GM21528 (cell line): ENCODE results near the gene CRLF2.
"Not testable (repeated sequence)": the region's sequence is repeated elsewhere in the genome, so short reads cannot be mapped to it uniquely, and the experiment has no call there.

Source experiments
- ATAC-seq: cut with Tn5 transposase; IDR thresholded peaks from one replicate; pipeline ENCODE4 v1.9.1; 2021; ENCODE audit warnings: mild to moderate bottlenecking, moderate library complexity; ENCODE audit not compliant: unreplicated experiment, low FRiP score

Gene CRLF2

DNA sequence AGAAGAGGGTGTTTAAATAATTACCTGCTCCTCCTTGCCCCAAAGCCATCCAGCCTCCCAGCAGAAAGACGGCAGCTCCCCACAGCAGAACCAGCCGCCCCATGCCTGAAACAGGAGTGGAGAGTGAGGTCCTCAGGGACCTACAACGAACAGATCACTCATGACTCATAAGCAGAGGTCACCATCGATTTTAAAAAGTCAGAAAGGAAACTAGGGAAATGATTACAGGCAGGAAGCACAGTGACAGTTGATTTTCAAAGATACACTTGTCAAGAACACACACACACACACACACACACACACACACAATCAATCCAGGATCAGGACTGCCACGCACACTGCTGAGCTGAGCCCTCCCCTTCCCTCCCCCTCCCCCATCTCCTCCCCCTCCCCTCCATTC lies at the start of gene CRLF2:
TSS of gene CRLF2 (minus strand) at position 118 of the 400 bp plus-strand sequence. CDS start at position 103, 15 bp downstream.
- no peak for ATAC-seq

DNA sequence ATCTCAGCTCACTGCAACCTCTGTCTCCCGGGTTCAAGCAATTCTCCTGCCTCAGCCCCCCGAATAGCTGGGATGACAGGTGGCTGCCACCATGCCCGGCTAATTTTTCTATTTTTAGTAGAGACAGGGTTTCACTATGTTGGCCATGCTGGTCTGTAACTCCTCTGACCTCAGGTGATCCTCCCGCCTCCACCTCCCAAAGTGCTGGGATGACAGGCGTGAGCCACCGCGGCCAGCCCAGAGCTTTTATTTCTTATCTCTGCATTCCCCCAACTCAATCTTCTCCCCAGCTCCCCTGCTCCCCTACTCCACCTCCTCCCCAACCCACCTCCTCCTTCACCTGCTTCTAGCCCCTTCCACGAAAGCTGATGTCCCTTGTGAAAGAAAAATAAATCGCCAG lies 49.3 kb upstream of the CRLF2 start:
- ATAC-seq: not testable (repeated sequence)

- ATAC-seq: no peak
Observed at GRCh38 chrX:1261285-1261684, 48.8 kb upstream of the CRLF2 start.

DNA sequence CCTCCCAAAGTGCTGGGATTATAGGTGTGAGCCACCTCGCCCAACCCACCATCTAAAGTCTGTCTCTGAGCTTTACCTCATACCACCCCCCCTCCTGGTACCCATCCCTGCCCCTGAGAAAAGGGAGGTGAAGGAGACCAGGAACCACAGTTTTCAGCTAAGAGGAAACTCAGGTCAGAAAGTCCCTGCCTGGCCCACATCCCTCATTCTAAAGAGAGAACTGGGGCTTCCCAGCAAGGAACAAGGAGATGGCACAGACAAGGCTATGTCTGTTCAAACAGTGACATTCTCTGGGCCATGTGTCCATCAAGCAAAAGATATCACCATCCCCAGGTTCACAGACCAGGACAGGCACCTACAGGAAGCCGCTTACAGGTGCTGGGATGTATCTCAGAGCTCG lies 40.4 kb upstream of the CRLF2 start:
- ATAC-seq: no peak

DNA sequence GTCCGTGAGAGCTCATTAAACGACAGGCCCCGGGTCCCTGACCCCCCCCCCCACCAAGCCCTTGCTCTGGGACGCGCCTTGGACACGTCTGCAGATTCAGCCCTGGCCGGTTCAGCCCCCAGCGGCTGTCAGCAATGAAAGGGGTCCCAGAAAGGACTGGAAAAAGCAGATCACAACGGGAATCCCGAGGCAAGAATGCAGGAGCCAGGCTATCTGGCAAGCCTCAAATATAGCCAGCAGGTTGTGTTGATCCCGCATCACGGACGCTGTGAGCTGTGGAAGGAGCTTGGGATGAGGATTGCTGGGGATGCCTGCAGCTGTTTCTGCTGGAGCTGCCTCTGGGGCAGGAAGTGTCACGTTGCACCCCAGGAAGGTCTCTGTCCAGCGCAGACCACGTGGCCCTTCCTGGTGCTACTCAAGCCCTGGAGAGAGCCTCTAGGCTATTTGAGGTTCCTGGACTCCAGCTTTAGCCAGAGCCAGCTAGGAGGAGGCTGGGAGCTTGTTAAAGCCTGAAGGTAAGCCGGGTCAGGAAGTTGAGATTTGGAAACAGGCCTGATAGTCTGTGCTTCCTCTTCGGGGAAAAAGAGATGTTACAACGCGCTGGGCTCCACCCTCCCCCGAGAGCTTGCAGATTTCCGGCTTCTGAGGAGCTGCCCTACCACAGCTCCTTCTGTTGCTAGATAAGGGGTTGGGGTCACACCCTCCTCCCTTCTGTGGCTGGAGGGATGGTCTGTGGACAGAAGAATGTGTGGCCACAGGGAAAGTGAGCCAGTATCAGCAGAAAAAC lies 36.8 kb upstream of the CRLF2 start:
- no peak for ATAC-seq

GRCh38 chrX:1248331-1249061 lies 36.0 kb upstream of the CRLF2 start:
- no peak for ATAC-seq

- ATAC-seq: peak; percentile 60
Observed at GRCh38 chrX:1246816-1247215, 34.4 kb upstream of the CRLF2 start.

DNA sequence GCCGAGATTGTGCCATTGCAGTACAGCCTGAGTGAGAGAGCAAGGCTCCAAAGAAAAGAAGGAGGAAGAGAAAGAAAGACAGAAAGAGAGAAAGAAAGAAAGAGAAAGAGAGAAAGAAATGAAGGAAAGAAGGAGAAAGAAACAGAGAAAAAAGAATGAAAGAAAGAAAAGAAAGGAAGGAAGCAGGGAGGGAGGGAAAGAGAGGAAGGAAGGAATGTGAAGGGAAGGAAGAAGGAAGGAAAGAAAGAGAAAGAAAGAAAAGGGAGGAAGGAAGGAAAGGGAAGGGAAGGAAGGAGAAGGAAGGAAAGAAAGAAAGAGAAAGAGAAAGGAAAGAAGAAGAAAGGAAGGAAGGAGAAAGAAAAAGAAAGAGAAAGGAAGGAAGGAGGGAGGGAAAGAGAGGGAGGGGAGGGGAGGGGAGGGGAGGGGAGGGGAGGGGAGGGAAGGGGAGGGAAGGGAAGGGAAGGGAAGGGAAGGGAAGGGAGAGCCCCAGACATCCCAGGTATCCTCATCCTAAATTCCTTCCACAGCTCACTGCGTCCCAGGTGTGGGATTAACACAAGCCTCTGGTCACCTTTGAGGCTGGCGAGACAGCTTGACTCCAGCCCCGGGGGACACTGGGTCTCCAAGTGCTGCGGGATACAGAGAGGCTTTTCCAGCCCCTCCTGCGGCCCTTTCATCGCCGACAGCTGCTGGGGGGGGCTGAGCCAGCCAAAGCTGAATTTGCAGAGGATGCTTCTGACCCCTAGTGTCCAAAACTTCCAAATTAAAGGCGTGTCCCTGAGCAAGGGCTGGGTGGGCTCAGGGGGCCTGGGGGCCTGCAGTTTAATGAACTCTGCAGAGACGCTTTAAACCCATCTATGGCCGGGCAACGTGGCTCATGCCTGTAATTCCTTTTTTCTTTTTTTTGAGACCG lies 32.0 kb upstream of the CRLF2 start:
- ATAC-seq: no peak

DNA sequence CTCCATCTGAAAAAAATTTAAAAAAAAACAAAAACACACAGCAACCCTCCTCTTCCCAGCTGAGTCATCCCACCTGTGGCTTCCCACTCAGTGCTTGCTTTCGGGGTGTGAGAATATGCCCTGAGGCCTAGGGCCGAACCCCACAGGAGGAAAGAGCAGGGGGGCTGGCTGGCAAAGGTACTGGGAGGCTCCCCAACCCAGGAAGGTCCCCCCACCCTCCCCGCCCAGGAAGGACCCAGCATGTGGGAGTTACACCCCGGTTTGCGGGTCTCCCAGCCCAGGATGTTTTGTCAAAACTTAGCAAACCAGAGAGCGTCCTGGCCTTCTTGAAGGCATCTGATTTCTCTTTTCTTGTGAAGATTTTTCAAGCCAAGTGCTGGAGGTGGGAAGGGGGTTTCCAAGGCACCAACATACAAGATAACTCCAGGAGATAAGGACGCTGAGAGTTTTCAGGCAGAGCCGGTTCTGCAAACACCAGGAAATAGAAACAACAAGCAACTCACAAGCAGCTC lies 30.5 kb upstream of the CRLF2 start:
- no peak for ATAC-seq

DNA sequence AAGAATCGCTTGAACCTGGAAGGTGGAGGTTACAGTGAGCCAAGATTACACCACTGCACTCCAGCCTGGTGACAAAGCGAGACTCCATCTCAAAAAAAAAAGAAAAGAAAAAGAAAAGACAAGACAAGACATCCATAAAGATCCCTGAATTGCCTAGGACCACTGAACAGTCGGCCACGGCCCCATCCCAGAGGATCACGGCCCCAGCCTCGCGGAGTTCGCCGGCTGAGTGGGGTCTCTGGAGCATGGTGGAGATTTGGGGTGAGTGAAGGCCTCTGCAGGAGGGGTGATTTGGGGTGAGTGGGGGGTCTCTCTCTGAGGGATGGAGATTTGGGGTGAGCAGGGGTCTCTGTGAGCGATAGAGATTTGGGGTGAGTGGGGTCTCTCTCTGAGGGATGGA lies 28.1 kb upstream of the CRLF2 start:
- not testable (repeated sequence) for ATAC-seq

DNA sequence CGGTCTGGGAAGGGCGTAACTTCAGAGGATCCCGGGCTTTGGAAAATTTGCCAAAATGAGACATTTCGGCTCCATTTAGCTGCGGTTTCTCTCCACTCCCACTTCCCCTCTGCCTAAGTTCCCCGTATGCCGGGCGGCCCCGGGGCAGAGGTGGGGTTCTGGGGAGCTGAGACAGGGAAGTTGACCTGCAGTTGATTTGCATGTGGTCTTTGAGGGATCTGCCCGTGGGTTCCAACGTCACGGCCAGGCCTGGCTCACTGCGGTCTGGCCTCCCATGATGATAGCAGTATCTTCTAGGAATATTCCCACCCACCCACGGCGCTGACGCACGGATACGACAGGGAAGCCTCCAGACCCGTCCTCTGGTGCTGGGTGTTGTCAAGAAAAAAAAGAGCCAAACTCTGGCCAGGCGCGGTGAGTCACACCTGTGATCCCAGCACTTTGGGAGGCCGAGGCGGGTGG lies 27.3 kb upstream of the CRLF2 start:
- ATAC-seq: peak; percentile 79

- no peak for ATAC-seq
Observed at GRCh38 chrX:1231850-1232465, 19.5 kb upstream of the CRLF2 start.

DNA sequence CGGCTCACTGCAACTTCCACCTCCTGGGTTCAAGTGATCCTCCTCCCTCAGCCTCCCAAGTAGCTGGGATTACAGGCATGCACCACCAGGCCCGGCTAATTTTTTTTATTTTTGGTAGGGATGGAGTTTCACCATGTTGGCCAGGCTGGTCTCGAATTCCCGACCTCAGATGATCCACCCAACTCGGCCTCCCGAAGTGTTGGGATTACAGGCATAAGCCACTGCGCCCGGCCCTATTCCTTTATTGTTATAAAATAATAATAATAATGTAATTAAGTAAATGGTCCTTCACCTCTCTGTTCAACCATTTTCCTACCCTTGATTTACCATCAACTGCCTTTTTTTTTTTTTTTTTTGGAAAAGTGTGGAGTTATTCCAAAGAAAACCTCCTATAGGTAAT lies 15.7 kb upstream of the CRLF2 start:
- not testable (repeated sequence) for ATAC-seq

GRCh38 chrX:1226249-1226648 lies 13.8 kb upstream of the CRLF2 start:
- ATAC-seq: no peak

- no peak for ATAC-seq
Observed at GRCh38 chrX:1224954-1225353, 12.5 kb upstream of the CRLF2 start.

DNA sequence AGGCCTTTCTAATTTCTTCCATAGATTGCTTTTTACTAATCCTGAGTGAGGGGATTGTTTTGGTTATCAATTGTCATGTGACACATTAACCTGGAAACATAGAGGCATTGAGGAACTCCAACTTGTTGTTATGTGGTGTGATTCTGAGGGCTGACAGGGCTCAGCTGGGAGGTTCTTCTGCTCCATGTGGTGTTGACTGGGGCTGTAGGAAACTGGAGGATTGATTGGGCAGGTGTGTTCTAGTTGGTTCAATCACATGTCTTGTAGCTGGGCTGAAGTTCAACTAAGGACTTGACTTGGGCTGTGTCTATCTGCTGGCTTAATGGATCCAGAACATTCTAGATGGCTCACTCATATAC lies 10.8 kb upstream of the CRLF2 start:
- ATAC-seq: no peak

DNA sequence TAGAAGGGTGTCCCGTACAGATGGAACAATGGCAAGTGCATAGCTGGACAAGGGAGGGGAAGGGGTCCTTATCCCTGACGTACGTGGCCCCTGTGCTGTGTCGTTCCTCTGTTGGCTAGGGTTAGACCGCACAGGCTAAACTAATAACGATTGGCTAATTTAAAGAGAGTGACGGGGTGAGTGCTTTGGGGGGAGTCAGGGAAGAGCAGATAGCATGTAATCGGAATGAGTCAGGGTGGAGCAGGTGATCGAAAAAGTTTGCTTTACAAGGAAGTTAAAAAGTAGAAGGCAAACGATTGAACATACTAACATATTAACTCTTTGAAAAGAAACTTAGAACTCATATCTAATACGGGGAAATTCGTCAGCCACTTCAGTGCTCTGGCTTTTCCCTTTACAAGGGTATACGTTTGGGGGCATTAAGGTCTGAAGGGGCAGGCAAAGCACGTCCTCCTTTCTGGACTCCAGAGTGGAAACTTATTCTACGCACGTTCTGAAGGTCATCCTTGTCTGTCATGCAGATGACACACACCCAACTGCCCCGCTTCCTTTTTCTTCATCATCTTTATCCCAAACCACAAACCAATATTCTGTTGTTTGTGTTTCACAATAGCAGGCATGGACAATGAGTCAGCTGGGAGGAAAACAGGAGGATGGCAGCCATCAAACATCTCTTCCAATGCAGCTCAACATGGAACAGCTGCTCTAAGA lies 10.2 kb upstream of the CRLF2 start:
- no peak for ATAC-seq

- no peak for ATAC-seq
Observed at GRCh38 chrX:1221296-1221845, 8.9 kb upstream of the CRLF2 start.

- no peak for ATAC-seq
Observed at GRCh38 chrX:1218286-1218685, 5.8 kb upstream of the CRLF2 start.
